OCI-LY1 (cell line): Measurements from ENCODE around the gene GAS2L1.

Source experiments
- CTCF ChIP-seq: fragments of 200-600 bp; sonication (generic), shearing (Covaris generic); IDR thresholded peaks from 2 replicates; pipeline ENCODE4 v1.5.1; 2017; ENCODE audit warnings: mild to moderate bottlenecking, antibody characterized with exemption, low read length, moderate library complexity, mixed read lengths
- EZH2 ChIP-seq: fragments of 200-600 bp; sonication (generic), shearing (Covaris generic); IDR thresholded peaks from 2 replicates; pipeline ENCODE4 v1.8.0; 2017; ENCODE audit warnings: borderline replicate concordance, mixed run types, mild to moderate bottlenecking, antibody characterized with exemption, low read length, moderate library complexity, mixed read lengths

GRCh38 chr22:29344137-29344536 is 37.7 kb downstream of the GAS2L1 start:
- no peak for TF ChIP-seq CTCF
- TF ChIP-seq EZH2, result no peak
